Umbilical cord (tissue), 2 donors: Measurements from ENCODE around the gene FAAP20. TPM values are rescaled to one million over a fixed set of nuclear protein-coding genes. Genes with fewer than 3 reads are reported as not detected.

Experiments used
- DNase-seq: peaks from one replicate; pipeline ENCODE4 v3.0.0-alpha.2; 2015; ENCODE audit warnings: low spot score
- total RNA-seq: library from RNA; depleted of rRNA; stranded (reverse); fragments of >200 nt; gene quantifications from one replicate; pipeline ENCODE4 v1.2.3, GENCODE V29; 2014; ENCODE audit warnings: low replicate concordance; ENCODE audit not compliant: insufficient read depth

FAAP20 gene
- total RNA-seq, 1 donor from 2014 or later = 43.3 TPM

DNA sequence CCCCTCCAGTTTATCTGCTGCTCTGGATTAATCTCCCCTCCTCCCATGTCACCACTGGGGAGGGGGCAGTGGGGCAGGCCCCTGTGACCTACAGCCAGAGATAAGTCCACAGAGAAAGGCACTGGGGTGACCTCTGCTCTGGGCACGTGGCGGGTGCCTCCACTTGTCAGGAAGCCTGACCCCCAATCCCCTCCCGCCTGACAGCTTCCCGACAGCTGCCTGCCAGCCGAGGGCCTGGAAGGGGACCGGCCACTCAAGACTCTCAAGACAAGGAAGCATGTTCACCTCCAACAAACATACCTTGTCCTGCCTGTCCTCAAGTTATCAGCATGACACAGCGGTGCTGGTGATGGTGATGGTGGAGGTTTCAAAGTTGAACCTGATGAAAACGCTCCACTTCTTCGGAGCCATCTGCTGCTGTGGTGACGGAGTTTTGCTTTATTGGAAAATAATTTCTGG lies 3.2 kb upstream of the FAAP20 start:
- DNase-seq = no peak

DNA sequence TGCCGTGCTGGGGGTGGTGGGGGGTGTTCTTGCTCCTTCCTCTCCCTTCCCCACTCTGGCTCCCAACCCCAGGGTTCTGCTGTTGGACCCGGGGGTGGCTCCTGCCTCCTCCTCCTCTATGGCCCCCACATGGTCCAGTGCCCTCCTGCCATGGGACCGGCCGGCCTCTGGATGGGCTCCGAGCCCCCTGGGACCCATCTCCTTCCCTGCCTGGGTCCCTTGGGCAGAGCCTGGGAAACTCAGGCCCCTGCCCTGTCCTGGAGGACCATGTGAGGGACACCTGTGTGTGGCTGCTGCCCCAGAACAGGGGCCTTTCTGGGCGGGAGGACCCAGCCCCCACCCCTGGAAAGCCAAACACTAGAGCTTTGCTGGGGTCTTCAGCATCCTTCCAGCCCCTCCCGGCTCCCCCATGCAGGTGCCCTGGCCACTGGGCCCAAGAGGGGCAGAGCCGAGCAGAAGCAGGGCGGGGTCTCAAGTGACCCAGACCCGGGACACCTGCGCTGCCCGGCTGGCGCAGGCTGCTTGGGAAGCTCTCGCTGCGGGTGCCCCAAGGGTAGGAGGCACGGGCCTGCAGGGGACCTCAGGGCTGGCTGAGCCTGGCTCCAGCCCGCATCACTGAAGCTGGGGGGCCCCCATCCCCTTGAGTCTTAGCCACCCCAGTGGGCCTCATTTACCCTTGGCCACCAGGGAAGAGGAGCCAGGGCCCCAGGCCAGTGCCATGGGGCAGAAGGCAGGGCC lies 2.5 kb upstream of the FAAP20 start:
- DNase-seq = no peak

DNA sequence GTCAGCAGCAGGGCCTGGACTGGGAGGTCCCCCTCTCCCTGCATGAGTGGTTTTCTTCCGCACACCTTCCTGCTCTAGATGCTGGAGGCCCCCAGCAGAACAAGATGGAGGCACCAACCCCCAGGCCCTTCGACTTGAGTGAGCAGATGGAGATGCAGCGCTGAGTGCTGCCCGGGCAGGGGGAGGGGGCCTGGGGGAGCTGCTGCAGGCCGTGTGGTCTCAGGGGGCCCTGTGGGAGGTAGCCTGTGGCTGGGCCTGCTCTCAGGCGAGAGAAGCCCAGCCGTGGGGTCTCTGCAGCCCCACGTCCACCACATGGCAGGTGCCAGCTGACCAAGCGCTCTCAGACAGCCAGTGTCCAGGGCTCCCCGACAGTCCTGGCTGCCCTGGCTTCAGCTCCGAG lies 1.2 kb upstream of the FAAP20 start:
- DNase-seq = no peak

DNA sequence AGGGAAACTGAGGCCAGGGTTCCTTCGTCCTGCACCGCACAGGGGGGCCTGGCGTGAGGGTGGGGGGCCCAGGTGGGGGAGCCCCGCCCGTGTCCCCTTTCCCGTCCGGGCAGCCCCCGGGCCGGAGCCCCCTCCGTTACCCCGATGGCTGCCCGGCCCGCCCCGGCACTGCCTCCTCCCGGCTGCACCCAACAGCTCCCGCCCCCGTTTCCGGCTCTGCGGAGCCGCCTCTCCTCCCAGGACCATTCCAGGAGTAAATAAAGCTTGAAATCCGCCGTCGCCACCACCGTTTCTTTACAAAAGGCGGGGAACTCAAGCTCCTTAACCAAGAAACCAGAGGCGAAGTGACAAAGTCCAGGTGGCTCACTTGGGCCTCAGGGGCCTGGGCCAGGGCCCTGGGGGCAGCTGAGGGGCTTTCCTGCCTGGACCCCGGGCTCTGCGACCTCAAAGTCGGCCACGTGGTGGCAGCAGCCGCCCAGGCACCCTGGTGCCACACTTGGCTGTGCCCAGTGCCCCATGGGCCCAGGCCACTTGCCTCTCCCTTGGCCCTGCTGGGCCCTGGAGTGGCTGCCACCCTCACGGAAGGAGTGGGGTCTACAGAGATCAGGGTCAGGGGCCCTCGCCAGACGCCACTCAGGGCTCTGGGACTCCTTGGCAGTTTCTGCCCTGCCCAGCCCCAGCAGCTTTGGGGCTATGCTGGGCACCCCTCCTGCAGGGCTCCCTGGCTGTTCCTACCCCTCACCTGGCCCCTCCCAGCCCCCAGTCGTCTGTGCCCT lies 514 bp upstream of the FAAP20 start:
- peak; percentile 95 for DNase-seq

DNA sequence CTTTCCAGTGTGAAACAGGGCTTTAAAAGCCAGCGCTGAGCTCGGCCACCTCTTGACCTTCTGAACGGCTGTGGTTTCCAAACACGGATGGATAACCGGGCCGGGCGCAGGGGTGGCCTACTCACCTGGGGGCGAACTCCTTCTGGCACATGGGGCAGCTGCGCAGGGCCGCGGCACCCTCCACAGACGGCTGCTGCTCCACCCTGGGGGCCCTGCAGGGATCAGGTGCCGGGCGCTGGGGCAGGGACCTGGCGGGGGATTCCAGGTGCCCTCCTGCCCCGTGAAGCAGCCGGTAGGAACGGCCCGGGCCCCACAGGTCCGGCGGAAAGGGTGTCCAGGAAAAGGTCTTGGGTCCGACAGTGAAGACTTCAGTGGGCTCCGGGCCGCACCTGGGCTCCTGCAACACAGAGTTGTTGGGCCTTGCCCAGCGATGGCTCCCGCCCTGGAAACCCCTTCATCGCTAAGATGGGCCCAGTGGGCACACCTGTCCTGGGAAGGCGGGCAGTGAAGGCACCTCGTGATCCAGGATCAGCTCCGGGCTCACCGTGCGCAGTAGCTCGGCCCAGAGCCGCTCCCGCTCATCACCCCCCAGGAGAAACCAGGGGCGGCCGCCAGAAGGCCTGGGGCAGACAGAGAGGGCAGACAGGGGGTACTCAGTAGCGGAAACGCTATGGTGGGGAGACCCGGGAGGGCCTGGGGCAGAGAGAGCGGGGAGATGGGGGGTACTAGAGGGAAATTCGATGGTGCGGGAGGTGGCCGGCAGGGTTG lies 874 bp downstream of the FAAP20 start:
- no peak for DNase-seq

DNA sequence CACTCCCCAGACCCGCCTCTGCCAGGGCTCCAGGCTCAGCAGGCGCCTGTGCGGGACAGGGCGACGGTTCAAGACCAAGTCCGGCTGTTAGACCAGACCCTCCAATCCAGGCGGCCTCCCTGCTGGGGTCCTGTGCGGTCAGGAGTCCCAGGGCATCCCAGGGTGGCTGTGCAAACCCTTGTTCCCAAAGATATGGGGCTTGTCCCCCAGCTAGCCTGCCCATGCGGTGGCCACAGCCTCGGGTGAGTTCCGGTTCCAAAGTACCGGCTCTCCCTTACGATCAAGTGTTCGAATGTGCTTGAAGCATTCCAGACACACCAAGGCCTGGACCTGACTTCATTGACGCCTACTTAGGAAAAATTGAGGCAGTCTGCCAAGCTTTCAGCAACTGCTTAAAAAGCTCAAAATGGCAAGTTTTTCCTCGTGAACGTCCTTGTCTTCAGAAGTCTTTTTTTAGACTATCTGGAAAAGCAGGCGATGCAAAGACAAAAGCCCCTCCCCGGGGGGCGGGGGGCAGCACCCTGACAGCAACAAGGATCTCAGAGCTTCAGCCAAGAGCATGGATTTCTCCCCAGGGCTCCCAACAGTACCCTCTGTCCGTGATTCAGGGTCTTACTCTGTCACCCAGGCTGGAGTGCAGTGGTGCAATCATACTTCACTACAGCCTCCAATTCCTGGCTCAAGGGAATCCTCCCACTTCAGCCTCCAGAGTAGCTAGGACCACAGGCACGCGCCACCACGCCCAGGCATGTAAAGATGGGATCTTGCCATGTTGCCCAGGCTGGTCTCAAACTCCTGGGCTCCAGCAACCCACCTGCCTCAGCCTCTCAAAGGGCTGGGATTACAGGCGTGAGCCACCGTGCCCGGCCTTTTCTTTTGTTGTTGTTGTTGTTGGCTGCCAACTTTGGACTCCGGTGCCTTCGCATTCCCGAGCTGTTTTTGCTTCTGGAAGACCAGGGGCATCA lies 2.3 kb downstream of the FAAP20 start:
- DNase-seq = peak; percentile 92

DNA sequence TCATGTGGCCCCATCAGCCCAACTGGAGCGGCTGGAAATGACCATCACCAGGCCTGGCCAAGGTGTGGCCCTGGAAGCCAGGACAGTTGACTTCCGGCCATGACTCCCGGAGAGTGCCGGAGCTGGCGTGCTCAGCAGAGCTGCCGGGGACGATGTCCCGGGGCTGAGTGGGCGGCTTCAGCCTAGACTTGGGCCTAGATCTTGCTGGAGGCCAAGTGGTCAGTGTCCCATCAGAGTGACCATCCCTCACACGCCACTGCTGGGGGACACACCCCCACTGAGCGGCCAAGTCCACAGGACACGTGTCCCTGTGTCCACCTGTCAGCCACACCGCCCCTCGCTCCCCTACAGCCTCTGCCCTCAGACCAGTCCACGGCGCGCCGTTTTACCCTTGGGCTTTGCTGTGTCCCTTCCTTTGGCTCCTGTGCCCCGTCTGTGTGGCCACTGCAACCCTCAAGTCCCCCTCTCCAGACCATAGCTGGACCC lies 4.0 kb downstream of the FAAP20 start:
- no peak for DNase-seq

DNA sequence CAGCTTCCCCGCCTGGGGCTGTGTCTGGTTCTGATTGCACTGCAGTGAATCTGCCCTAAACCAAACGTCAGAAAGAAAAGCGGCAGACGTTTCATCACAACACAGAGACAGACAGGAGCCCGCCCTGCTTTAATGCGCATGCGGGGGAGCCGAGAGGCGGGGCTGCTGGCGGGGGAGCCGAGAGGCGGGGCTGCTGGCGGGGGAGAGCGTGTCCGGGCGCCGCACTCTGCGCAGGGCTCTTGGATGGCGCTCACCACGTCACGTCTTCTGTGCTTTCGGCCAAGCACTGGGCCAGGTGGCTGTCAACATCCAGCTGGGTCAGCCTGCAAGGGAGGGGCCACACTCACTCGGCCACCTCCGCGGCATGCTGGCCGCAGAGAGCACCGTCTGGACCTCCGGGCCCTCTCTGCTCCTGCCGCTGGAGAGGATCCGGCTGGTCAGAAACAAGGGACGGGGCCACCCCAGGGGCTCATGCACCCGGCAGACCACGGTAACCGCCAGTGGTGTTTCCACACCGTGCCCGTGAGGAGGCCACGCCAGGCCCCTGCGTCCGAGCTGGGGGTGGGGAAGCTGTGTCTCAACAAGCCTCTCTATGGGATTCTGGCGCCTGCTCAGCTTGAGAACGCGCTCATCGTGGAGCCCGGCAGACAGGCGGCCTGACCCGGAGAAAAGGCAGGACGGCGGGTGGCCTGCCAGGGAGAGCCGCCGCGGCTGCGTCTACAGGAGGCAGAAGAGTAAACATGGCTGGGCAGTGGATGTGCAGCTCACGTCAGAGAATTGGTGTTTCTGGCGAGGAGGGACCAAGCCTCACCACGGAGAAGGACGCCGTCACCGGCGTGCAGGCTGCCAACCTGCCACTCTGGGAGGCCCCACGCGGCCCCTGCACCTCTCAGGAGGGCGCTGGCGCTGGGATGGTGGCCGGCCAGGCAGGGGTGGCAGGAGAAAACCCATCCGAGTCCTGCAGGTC lies 4.8 kb downstream of the FAAP20 start:
- peak; percentile 98 for DNase-seq

DNA sequence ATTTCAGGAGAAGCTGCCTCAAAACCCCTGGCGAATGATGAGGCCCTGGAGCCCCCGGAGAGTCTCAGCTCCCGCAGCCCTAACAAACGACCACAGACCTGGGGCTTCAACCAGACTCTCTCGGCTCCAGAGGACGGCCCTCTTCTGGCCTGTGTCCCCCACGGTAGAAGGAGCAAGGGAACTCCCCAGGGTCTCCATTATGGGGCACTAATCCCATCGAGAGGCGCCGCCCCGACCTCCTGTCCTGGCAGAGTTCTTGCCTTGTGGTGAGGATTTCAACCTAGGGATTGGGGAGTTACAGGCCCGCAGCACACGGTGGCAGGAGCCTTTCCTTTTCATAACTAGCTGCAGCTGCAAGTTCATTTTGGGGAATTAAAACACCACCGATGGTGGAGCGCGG lies 6.2 kb downstream of the FAAP20 start:
- DNase-seq = no peak

DNA sequence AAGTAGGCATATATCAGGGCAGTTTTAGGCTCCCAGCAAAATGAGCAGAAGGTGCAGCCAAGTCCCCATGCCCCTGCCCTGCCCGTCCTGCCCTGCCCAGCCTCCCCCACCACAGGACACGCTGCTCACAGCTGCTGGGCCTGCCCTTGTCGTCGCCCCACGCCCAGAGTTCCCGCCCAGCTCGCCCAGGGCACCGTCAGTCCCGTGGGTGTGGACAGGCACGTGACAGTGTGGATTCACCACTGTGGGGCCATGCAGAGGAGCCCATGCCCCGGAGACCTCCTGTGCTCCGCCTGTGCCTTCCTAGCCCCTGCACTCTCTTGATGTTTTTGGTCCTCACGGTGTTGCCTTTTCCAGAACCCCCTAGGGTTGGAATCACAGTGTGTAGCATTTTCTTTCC lies 7.0 kb downstream of the FAAP20 start:
- no peak for DNase-seq

DNA sequence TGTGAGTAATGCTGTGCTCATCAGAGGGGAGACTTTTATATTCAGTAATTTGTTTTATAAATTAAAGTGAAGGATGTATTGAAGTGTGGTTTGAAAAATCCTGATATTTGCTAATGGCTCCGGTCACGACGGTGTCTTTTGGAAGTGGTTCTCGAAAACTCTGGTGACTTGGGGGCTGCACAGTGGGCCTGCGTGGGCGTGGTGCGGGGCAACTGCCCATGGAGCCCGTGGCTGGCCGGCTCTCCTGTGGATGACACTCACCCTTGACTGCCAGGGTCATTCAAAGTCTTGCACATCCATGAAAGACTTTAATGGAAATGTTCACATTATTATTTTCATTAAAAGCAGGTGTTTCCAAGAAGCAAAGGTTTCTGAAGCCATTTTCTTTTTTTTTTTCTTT lies 7.7 kb downstream of the FAAP20 start:
- no peak for DNase-seq

DNA sequence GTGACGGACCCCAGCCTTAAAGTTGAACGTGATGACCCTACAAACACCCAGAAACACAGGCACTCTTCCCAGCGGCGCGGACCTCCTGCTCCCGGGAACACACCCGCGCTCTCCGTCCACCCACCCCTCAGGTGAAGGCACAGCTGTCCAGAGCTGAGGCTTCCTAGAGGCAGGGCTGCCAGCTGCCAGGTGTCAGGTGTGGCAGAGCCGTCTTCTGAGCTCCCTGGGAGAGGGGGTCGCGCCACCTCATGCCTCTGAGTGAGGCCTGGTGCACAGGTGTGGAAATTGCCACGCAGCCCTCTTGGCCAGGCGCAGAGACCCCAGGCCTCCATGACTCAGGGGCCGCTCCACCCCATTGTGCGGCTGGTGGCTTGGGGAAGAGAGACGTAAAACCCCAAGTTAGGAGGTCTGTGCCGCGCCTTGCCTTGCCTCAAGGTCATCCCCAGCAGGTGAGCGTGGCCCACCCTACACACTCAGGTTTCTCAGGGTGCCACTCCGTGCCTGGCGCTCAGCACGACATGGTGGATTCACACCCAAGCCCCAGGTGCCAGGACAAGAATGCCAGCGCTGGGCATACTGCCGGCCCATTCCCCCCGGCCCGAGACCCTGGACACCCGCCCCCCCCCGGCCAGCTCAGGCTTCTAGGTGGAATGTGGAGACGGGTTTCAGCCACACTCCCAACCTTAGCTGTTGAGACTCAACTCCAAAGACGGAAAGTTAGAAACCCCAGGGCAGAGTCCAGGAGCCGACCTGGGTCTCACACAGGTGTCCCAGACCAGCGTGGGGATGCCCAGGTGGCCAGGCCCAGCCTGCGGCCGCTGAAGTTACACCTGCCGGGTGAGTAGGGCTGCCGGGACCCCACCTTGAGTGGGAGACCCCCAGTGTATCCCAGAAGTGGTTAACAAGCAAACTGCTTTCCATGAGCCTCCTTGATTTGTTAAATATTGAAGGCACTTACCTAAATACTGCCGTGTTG lies 8.4 kb downstream of the FAAP20 start:
- no peak for DNase-seq

DNA sequence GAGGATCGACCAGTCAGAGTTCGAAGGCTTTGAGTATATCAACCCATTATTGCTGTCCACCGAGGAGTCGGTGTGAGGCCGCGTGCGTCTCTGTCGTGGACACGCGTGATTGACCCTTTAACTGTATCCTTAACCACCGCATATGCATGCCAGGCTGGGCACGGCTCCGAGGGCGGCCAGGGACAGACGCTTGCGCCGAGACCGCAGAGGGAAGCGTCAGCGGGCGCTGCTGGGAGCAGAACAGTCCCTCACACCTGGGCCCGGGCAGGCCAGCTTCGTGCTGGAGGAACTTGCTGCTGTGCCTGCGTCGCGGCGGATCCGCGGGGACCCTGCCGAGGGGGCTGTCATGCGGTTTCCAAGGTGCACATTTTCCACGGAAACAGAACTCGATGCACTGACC lies 9.6 kb downstream of the FAAP20 start:
- DNase-seq = no peak

DNA sequence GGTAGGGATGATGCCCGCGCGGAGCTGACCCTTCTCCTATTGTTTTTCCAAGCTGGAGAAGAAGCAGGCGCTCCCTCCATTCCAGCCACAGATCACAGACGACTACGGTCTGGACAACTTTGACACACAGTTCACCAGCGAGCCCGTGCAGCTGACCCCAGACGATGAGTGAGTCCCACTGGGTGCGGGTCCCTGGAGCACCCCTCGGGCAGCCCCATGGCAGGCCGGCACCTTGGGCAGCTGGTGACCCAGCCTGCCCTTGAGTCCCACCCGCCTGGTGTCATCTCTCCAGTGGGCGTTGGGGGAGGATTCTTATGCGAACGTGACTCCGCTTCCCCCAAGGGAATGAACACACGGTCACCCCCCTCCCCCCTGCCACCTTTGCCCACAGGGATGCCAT lies 10.0 kb downstream of the FAAP20 start:
- no peak for DNase-seq

DNA sequence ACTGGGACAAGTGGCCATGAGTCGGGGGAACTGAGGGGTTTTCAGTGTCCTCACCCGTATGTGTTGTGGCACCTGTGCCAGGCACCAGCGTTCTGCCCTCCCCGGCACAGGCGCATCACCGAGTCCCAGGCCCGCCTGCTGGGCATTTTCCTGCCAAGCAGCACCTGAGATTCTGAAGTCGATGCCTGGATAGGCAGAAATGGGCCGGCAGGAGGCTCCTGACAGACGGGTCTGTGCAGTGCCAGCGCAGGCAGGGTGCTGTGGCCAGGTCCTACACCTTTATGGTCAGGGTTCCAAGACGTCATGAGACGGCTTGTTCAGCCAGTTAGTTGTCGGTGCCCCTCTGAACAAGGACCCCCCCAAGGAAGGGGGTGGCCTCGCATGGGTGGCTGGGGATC lies 10.6 kb downstream of the FAAP20 start:
- DNase-seq = no peak

DNA sequence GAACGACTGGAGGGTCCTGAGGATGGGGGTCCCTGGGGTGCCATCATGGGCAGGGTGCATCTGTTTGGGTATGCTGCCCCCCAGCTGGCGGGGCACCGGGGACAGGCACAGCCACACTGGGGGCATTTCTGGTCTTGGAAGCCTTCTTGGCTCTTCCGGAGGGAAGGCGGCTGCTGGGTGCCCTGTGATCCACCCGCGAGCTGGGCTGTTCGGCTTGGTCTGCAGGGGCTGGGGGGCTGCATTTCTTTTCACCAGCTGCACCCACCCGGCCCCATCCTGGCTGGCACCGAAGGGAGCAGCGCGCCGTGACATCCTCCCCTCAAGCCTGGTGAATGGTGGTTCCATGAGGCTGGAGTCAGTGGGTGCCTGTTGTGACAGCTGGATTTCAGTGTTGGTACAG lies 12.2 kb downstream of the FAAP20 start:
- DNase-seq = no peak

DNA sequence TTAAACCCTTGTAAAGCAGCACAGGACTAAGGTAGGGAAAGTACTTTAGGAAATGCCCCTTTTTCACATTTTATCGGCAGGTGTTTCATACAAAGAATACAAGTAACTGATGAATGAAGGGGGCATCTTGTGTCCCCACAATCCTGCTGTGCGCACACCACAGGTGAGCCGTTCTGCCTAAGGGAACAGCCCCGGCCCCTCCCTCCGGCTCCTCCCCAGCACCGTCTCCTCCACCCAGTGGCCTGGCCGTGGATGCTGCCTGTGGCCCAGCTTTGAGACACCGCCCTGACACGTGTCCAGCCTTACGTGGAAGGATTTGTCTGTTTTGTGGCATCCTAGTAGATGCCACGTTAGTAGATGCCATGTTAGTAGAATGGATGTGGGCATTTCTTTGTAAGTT lies 12.8 kb downstream of the FAAP20 start:
- no peak for DNase-seq

DNA sequence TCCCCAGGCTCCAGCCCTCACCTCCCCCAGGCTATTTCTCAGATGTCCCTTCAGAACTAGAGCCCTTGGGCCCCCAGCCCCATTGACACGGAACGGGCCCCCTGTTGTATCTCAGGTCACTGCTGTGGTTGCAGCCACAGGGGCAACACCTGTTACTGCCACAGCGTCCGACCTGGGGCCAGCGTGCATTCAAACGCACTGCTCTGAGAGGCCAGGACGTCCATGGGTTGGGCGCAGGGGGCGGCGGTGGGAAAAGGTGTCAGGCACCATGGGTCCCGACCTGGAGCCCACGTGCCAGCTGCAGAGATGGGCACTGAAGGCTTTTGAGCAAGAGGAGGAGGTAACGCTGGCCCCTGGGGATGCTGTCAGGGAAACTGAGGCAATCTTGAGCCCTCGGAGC lies 13.3 kb downstream of the FAAP20 start:
- DNase-seq = no peak
